HUES6 (cell line): ENCODE results near the gene HACL1.

Source experiments
- H3K27ac ChIP-seq: 2 replicates; pipeline ENCODE4 v1.7.0; 2013; ENCODE audit warnings: low read depth, mild to moderate bottlenecking, low read length, inconsistent platforms
- H3K27me3 ChIP-seq: 2 replicates; pipeline ENCODE4 v1.6.1; 2013; ENCODE audit warnings: low read length; ENCODE audit not compliant: control insufficient read depth, insufficient read depth
- H3K36me3 ChIP-seq: 2 replicates; pipeline ENCODE4 v1.6.1; 2013; ENCODE audit warnings: low read length; ENCODE audit not compliant: control insufficient read depth, insufficient read depth
- H3K4me1 ChIP-seq: 2 replicates; pipeline ENCODE4 v1.6.1; 2013; ENCODE audit warnings: low read length; ENCODE audit not compliant: control insufficient read depth, insufficient read depth
- H3K4me3 ChIP-seq: 2 replicates; pipeline ENCODE4 v1.5.1; 2013; ENCODE audit warnings: low read depth, low read length
- H3K9ac ChIP-seq: one replicate; pipeline ENCODE4 v1.6.1; 2013; ENCODE audit warnings: mild to moderate bottlenecking, low read length
- H3K9me3 ChIP-seq: 2 replicates; pipeline ENCODE4 v1.6.1; 2013; ENCODE audit warnings: low read depth, low read length; ENCODE audit not compliant: control insufficient read depth, insufficient read depth

HACL1 gene

DNA sequence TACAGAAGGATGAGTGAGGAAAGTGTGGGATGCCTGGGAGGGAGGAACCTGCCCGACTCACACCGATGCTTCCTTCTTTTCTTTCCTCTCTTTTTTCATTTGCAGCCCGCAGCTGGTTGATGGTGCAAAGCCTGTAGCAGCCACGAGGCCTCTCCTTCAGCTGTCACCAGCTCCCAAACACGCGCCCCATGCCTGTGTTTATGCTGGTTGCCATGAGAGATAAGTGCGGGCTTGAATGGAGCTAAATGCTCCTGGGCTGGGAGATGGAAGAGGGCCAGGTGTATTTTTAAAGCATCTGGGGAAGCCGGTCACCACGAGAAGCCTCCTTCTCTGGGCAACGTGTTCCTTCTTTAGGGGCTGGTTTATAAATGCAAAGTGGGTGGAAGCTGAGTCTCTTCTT, 89.2 kb downstream of the HACL1 start:
- no peaks in the 10 kb centered on the region for H3K36me3 ChIP-seq
- H3K27me3 ChIP-seq, result no peaks in the 10 kb centered on the region
- no peaks in the 10 kb centered on the region for H3K4me1 ChIP-seq
- no peak overlapping the region for H3K9ac ChIP-seq
- H3K4me3 ChIP-seq, result no peak overlapping the region
- no peak overlapping the region for H3K27ac ChIP-seq
- no peaks in the 10 kb centered on the region for H3K9me3 ChIP-seq

DNA sequence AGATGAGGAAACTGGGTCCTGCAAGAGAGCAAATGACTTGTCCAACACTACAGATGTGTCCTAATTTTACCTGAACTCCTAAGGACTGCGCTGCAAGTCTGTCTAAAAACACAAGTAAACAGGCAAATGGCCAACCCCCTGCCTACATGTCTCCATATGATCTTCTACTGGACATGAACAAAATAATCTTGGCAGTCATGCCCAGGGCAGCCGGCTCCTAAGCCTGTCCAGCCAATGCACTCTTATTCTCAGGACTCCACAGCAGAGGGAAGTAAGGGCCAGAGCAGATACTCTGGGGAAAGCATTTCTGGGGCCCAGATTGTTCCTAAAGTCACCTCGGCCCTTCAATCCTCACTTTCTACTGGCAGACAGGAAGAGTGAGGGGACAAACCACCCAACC, 90.2 kb downstream of the HACL1 start:
- H3K4me1 ChIP-seq, result no peaks in the 10 kb centered on the region
- no peak overlapping the region for H3K9ac ChIP-seq
- no peaks in the 10 kb centered on the region for H3K27me3 ChIP-seq
- H3K4me3 ChIP-seq, result no peak overlapping the region
- no peak overlapping the region for H3K27ac ChIP-seq
- no peaks in the 10 kb centered on the region for H3K36me3 ChIP-seq
- no peaks in the 10 kb centered on the region for H3K9me3 ChIP-seq
